ENCODE measurements around the gene PLEK.

PLEK gene

GRCh38 chr2:68357605-68358337 is 7.3 kb upstream of the PLEK start:
- Histone ChIP-seq H3K4me1 (ENCODE audit: control insufficient read depth in 1 of 2, insufficient read depth in 2 of 2, low read length in 2 of 2) (peaks cover 0 to 3% of the 10 kb centered on the region in 2 donors), H3K27me3 (ENCODE audit: low read depth, low read length) (no peaks in the 10 kb centered on the region), H3K36me3 (ENCODE audit: control insufficient read depth in 1 of 2, insufficient read depth in 2 of 2, low read length in 2 of 2) (no peaks in the 10 kb centered on the region), H3K9me3 (ENCODE audit: control insufficient read depth in 1 of 2, low read length in 2 of 2) (no peaks in the 10 kb centered on the region), H3K27ac (ENCODE audit: low read length) (no peak overlapping the region), H3K4me3 (ENCODE audit: low read depth in 1 of 2, low read length in 2 of 2) (no peak overlapping the region)

GRCh38 chr2:68359889-68360288 is 5.2 kb upstream of the PLEK start:
- no peak overlapping the region for H3K27ac ChIP-seq (ENCODE audit: low read length)
- no peaks in the 10 kb centered on the region for H3K27me3 ChIP-seq (ENCODE audit: low read depth, low read length)
- no peaks in the 10 kb centered on the region for H3K36me3 ChIP-seq (ENCODE audit: control insufficient read depth in 1 of 2, insufficient read depth in 2 of 2, low read length in 2 of 2)
- no peaks in the 10 kb centered on the region for H3K9me3 ChIP-seq (ENCODE audit: control insufficient read depth in 1 of 2, low read length in 2 of 2)
- H3K4me3 ChIP-seq (ENCODE audit: low read depth in 1 of 2, low read length in 2 of 2) = no peak overlapping the region
- H3K4me1 ChIP-seq (ENCODE audit: control insufficient read depth in 1 of 2, insufficient read depth in 2 of 2, low read length in 2 of 2) = peaks cover 3 to 6% of the 10 kb centered on the region in 2 donors

GRCh38 chr2:68362069-68362468 is 3.0 kb upstream of the PLEK start:
- peak overlapping the region; percentile 14 for H3K27ac ChIP-seq (ENCODE audit: low read length)
- H3K36me3 ChIP-seq (ENCODE audit: control insufficient read depth in 1 of 2, insufficient read depth in 2 of 2, low read length in 2 of 2) = no peaks in the 10 kb centered on the region
- H3K9me3 ChIP-seq (ENCODE audit: control insufficient read depth in 1 of 2, low read length in 2 of 2) = no peaks in the 10 kb centered on the region
- H3K4me3 ChIP-seq (ENCODE audit: low read depth in 1 of 2, low read length in 2 of 2) = peak overlapping the region in 1 of 2 donors; percentile 8
- H3K27me3 ChIP-seq (ENCODE audit: low read depth, low read length) = no peaks in the 10 kb centered on the region
- peaks cover 3 to 6% of the 10 kb centered on the region in 2 donors for H3K4me1 ChIP-seq (ENCODE audit: control insufficient read depth in 1 of 2, insufficient read depth in 2 of 2, low read length in 2 of 2)

DNA sequence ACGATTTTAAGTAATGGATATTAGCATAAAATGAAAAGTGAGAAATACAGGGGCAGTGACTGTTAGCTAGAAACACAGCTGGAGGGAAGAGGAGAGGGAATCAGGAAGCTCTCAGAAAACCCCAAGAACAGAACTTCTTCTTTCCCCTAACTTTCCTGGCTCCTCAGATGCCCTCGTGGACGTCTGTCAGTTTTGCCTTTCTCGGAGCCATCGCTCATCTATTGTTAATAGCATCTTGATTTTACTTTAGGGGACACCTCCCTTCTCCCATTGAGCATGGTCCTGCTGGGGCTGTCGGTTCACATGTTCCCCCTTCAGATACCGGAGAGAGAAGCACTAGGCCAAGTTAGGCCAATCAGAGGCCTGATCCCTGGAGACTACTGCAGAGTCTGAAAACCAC is 2.3 kb upstream of the PLEK start:
- H3K27me3 ChIP-seq (ENCODE audit: low read depth, low read length) = no peaks in the 10 kb centered on the region
- no peaks in the 10 kb centered on the region for H3K9me3 ChIP-seq (ENCODE audit: control insufficient read depth in 1 of 2, low read length in 2 of 2)
- H3K4me3 ChIP-seq (ENCODE audit: low read depth in 1 of 2, low read length in 2 of 2) = no peak overlapping the region
- H3K27ac ChIP-seq (ENCODE audit: low read length) = peak overlapping the region; percentile 14
- H3K36me3 ChIP-seq (ENCODE audit: control insufficient read depth in 1 of 2, insufficient read depth in 2 of 2, low read length in 2 of 2) = no peaks in the 10 kb centered on the region
- peaks cover 3 to 11% of the 10 kb centered on the region in 2 donors for H3K4me1 ChIP-seq (ENCODE audit: control insufficient read depth in 1 of 2, insufficient read depth in 2 of 2, low read length in 2 of 2)

- Histone ChIP-seq H3K36me3 (ENCODE audit: control insufficient read depth in 1 of 2, insufficient read depth in 2 of 2, low read length in 2 of 2) (no peaks in the 10 kb centered on the region), H3K9me3 (ENCODE audit: control insufficient read depth in 1 of 2, low read length in 2 of 2) (no peaks in the 10 kb centered on the region), H3K27ac (ENCODE audit: low read length) (no peak overlapping the region), H3K4me1 (ENCODE audit: control insufficient read depth in 1 of 2, insufficient read depth in 2 of 2, low read length in 2 of 2) (peaks cover 3 to 11% of the 10 kb centered on the region in 2 donors), H3K4me3 (ENCODE audit: low read depth in 1 of 2, low read length in 2 of 2) (no peak overlapping the region), H3K27me3 (ENCODE audit: low read depth, low read length) (no peaks in the 10 kb centered on the region)
Observed at GRCh38 chr2:68363721-68364120, 1.4 kb upstream of the PLEK start.

GRCh38 chr2:68366083-68366560 is 1.0 kb downstream of the PLEK start:
- peak overlapping the region; percentile 74 for H3K27ac ChIP-seq (ENCODE audit: low read length)
- H3K9me3 ChIP-seq (ENCODE audit: control insufficient read depth in 1 of 2, low read length in 2 of 2) = no peaks in the 10 kb centered on the region
- no peaks in the 10 kb centered on the region for H3K27me3 ChIP-seq (ENCODE audit: low read depth, low read length)
- H3K36me3 ChIP-seq (ENCODE audit: control insufficient read depth in 1 of 2, insufficient read depth in 2 of 2, low read length in 2 of 2) = no peaks in the 10 kb centered on the region
- H3K4me3 ChIP-seq (ENCODE audit: low read depth in 1 of 2, low read length in 2 of 2) = peak overlapping the region; percentile 50 to 54
- peaks cover 3 to 11% of the 10 kb centered on the region in 2 donors for H3K4me1 ChIP-seq (ENCODE audit: control insufficient read depth in 1 of 2, insufficient read depth in 2 of 2, low read length in 2 of 2)

GRCh38 chr2:68367953-68368653 is 3.0 kb downstream of the PLEK start:
- Histone ChIP-seq H3K27me3 (ENCODE audit: low read depth, low read length) (no peaks in the 10 kb centered on the region), H3K9me3 (ENCODE audit: control insufficient read depth in 1 of 2, low read length in 2 of 2) (no peaks in the 10 kb centered on the region), H3K27ac (ENCODE audit: low read length) (peak overlapping the region; percentile 58), H3K4me1 (ENCODE audit: control insufficient read depth in 1 of 2, insufficient read depth in 2 of 2, low read length in 2 of 2) (peaks cover 0 to 11% of the 10 kb centered on the region in 2 donors), H3K36me3 (ENCODE audit: control insufficient read depth in 1 of 2, insufficient read depth in 2 of 2, low read length in 2 of 2) (no peaks in the 10 kb centered on the region), H3K4me3 (ENCODE audit: low read depth in 1 of 2, low read length in 2 of 2) (no peak overlapping the region)

GRCh38 chr2:68368654-68369336 is 3.7 kb downstream of the PLEK start:
- H3K36me3 ChIP-seq (ENCODE audit: control insufficient read depth in 1 of 2, insufficient read depth in 2 of 2, low read length in 2 of 2) = no peaks in the 10 kb centered on the region
- H3K4me3 ChIP-seq (ENCODE audit: low read depth in 1 of 2, low read length in 2 of 2) = no peak overlapping the region
- peaks cover 0 to 6% of the 10 kb centered on the region in 2 donors for H3K4me1 ChIP-seq (ENCODE audit: control insufficient read depth in 1 of 2, insufficient read depth in 2 of 2, low read length in 2 of 2)
- no peaks in the 10 kb centered on the region for H3K27me3 ChIP-seq (ENCODE audit: low read depth, low read length)
- no peaks in the 10 kb centered on the region for H3K9me3 ChIP-seq (ENCODE audit: control insufficient read depth in 1 of 2, low read length in 2 of 2)
- H3K27ac ChIP-seq (ENCODE audit: low read length) = peak overlapping the region; percentile 58

- Histone ChIP-seq H3K9me3 (ENCODE audit: control insufficient read depth in 1 of 2, low read length in 2 of 2) (no peaks in the 10 kb centered on the region), H3K27ac (ENCODE audit: low read length) (no peak overlapping the region), H3K4me1 (ENCODE audit: control insufficient read depth in 1 of 2, insufficient read depth in 2 of 2, low read length in 2 of 2) (peaks cover 0 to 5% of the 10 kb centered on the region in 2 donors), H3K27me3 (ENCODE audit: low read depth, low read length) (no peaks in the 10 kb centered on the region), H3K4me3 (ENCODE audit: low read depth in 1 of 2, low read length in 2 of 2) (no peak overlapping the region), H3K36me3 (ENCODE audit: control insufficient read depth in 1 of 2, insufficient read depth in 2 of 2, low read length in 2 of 2) (no peaks in the 10 kb centered on the region)
Observed at GRCh38 chr2:68369337-68369734, 4.3 kb downstream of the PLEK start.

- no peaks in the 10 kb centered on the region for H3K9me3 ChIP-seq (ENCODE audit: control insufficient read depth in 1 of 2, low read length in 2 of 2)
- H3K36me3 ChIP-seq (ENCODE audit: control insufficient read depth in 1 of 2, insufficient read depth in 2 of 2, low read length in 2 of 2) = no peaks in the 10 kb centered on the region
- no peak overlapping the region for H3K27ac ChIP-seq (ENCODE audit: low read length)
- H3K27me3 ChIP-seq (ENCODE audit: low read depth, low read length) = no peaks in the 10 kb centered on the region
- H3K4me3 ChIP-seq (ENCODE audit: low read depth in 1 of 2, low read length in 2 of 2) = no peak overlapping the region
- H3K4me1 ChIP-seq (ENCODE audit: control insufficient read depth in 1 of 2, insufficient read depth in 2 of 2, low read length in 2 of 2) = peaks cover 0 to 5% of the 10 kb centered on the region in 2 donors
Observed at GRCh38 chr2:68371138-68371537, 6.1 kb downstream of the PLEK start.

- peaks cover 0 to 5% of the 10 kb centered on the region in 2 donors for H3K4me1 ChIP-seq (ENCODE audit: control insufficient read depth in 1 of 2, insufficient read depth in 2 of 2, low read length in 2 of 2)
- no peaks in the 10 kb centered on the region for H3K27me3 ChIP-seq (ENCODE audit: low read depth, low read length)
- no peak overlapping the region for H3K4me3 ChIP-seq (ENCODE audit: low read depth in 1 of 2, low read length in 2 of 2)
- no peaks in the 10 kb centered on the region for H3K36me3 ChIP-seq (ENCODE audit: control insufficient read depth in 1 of 2, insufficient read depth in 2 of 2, low read length in 2 of 2)
- no peaks in the 10 kb centered on the region for H3K9me3 ChIP-seq (ENCODE audit: control insufficient read depth in 1 of 2, low read length in 2 of 2)
- no peak overlapping the region for H3K27ac ChIP-seq (ENCODE audit: low read length)
Observed at GRCh38 chr2:68371581-68371980, 6.5 kb downstream of the PLEK start.

All from muscle layer of duodenum (tissue), 2 donors.